NCI-H2029 (cell line): Measurements from ENCODE around the gene CCDC9.

Experiments
- DNase-seq: peaks from one replicate; lab custom pipeline; 2025; lab: John Stamatoyannopoulos, UW

Gene CCDC9

DNA sequence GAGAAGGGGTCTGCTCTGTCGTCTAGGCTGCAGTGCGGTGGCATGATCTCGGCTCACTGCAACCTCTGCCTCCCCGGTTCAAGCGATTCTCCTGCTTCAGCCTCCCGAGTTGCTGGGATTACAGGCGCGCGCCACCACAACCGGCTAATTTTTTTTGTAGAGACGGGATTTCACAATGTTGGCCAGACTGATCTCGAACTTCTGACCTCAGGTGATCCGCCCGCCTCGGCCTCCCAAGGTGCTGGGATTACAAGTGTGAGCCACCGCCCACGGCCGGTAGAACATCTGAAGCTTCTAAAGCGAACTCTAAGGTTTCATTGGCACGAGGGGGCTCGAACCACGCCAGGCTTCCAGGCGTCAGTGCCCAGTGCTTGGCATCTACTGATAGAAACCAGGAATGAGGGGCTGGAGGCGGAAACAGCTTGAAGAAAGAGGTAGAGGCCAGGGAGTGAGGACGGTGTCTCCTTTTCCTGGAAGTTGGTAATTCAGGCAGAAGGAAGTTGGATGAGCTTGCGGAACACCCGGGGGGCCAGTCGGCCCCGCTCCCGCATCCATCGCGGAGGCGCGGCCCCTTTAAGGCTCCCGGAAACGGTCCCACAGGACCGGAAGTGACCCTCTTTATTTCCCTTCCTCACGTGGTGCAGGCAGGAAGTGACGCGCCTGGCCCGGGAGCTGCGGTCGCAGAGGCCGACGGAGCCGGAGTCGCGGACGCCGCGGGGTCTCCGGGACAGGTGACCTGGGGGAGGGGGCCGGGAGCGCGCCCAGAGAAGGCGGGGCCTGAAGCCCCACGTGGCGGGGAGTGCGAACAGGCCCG, at the start of gene CCDC9:
Gene CCDC9, plus strand, starts transcription at position 647 of the 814 bp plus-strand sequence. CDS start 1,876 bp downstream, outside the sequence.
- DNase-seq, result peak; percentile 97

DNA sequence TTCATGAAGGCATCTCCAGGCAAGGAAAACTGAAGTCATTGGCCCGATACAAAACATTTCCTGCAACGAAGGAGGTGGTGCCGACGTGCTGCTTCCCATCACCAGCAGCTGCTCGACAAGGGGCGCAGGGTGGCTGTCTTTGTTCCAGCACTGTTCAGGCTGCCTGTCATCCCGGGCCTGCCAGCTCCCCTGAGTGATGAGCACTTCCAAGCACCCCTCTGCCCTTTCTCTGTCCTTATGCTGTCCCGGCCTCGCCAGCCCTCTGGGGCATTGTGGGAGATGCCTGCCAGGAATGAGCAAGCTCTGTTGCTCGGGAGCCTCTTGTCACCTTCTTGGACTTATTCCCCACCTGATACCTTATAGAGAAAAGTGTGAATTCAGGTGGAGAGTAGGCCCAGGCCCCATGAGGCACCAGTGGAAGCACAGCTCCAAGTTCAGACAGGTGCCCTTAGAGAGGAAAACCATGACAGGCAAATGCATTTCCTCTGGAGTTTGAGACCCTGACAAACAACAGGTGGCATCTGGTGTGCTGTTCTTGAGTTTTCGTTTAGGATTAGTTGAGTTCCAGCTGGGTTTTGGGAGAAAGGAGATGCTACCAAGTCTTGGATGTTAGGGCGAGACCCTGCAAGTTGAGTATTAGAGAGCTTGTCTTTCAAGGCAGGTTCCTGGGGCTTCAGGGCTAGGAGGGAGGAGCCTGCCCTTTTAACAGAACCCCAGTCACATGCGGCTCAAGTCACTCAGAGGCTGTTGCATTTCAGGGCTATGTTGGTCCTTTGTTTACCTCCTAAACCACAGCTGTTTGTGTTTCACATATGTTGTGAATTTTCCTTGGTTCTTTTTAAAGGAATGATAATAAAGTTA, 46.8 kb upstream of the CCDC9 start:
- no peak for DNase-seq

DNA sequence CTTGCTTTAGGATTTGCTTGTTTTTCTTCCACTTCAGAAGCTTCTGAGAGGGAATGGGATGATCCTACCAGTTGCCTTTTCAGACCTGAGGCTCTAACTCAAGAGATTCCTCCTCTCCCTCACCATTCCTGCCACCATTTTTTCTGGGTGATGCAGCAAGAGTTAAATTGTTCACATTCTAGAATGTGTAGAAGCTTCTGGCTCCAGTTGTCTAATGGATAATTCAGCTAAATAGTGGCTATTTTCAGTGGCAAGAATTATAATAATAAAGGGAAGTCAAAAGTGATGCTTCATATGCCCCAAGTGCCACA, 46.2 kb upstream of the CCDC9 start:
- no peak for DNase-seq

DNA sequence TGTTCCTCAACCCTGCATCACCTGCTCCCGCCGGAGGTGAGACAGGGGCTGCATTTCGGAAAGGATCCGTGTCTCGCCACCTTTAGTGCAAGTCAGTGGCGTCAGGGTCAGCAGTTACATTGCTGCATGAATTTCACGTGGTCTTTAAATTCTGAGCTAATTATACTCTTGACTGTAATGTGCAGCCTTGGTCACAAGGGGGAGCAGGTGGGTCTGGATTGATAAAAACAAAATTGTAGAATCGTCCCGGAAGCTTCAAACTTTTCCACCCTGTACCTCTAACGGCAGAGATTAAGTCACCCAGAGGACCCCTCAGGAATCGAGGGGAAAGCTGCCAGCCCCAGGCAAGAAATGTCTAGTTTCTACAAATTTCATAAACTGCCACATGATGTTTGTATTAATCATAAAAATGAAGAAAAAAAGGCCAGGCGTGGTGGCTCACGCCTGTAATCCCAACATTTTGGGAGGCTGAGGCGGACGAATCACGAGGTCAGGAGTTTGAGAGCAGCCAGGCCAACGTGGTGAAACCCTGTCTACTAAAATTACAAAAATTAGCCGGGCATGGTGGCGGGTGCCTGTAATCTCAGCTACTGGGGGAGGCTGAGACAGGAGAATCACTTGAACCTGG, 45.5 kb upstream of the CCDC9 start:
- peak; percentile 42 for DNase-seq

DNA sequence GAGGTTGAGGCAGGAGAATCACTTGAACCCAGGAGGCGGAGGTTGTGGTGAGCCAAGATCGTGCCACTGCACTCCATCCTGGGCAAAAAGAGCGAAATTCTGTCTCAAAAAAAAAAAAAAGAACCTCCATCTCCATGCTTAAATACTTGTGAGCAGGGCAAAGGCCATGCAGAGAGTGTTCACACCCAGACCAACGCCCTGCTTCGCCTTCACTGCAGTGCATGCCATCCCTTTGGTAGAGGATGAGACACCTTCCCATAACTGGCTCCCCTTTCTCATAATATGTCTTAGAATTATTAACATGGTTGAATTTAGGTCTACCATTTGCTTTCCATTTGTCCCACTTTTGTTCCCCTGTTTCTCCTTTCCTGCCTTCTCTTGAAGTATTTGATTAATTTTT, 40.7 kb upstream of the CCDC9 start:
- DNase-seq, result no peak

DNA sequence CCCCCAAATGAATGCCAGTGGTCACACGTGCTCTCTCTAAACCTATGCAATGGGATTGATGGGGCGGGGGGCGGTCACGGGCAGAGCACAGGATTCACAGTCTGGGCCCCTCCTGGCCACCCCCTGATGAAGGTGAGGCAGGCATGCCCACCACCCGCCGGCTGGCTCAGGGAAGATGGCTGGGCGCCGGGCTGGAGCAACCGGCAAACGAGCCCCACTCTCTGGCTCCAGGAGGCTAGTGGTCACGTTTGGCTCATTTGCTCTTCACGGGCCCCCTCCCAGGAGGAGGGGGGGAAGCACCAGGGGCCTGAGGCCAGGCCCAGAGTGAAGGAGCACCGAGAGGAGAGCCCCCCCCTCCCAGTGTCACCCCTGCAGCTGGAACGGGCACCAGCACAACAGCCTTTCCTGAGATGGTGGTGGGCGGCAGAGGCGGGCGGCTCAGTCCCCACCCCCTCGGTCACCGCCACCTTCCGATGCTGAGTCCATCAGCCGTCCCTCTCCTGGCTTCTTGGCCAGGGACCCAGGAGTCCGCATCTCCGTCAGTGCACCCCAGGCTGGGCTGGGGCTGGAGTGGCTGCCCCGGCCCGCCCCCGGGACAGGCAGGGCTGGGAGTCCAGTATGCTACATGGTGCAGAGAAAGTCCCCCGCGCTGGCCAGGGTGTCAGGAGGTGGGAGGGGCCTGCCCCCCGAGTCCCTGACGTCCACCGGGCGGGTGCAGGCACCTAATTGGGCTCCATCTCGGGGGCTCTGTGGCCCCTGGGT, 35.1 kb upstream of the CCDC9 start:
- no peak for DNase-seq

DNA sequence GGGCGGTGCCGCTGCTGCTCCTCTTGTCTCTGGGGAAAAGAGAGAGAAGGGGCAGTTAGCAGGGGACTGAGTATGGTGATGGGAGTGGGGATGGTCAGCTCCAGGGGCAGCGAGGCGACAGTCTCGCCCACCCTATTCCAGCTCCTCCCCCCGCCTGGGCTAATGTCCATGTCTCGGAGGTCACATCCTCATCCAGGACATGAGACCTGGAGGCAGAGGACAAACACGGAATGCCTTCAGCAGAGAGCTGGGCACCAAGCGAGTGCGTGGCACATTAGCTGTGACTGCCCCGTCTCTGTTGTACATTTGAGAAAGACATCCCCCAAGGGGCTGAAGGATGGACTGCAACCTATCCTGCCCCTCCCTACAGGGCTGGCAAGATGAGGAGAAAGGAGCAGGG, 34.4 kb upstream of the CCDC9 start:
- DNase-seq, result no peak

DNA sequence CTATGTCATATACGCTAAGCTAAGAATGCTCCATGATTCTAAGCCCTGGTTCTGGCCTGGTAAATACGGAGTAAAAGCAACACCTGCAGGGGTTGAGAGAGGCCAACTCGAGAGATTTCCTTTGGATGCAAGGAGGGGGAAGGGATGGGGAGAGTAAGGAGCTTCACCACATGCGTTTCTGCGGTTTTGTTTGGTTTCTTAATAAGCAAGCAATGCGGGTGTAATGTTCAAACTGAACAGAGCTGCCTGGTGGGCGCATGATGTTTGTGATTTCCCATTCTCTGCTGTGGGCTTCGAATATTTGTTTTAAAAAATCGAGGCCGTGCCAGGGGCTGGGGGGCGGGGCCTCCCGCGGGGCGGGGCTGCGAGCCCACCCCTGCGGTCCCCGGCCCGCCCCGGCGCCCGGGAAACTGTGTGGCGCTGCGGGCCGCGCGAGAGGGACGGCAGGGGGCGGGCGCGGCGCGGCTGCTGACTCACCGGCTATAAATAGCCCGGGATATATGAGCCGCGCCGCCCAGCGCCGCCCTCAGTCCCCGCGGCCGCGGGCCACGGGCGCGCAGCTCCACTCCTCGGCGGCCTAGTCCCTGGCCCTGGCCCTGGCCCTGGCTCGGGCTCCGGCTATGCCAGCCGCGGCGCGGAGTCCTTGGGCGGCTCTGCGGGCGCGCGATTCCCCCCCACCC, 30.4 kb upstream of the CCDC9 start:
- peak; percentile 88 for DNase-seq

DNA sequence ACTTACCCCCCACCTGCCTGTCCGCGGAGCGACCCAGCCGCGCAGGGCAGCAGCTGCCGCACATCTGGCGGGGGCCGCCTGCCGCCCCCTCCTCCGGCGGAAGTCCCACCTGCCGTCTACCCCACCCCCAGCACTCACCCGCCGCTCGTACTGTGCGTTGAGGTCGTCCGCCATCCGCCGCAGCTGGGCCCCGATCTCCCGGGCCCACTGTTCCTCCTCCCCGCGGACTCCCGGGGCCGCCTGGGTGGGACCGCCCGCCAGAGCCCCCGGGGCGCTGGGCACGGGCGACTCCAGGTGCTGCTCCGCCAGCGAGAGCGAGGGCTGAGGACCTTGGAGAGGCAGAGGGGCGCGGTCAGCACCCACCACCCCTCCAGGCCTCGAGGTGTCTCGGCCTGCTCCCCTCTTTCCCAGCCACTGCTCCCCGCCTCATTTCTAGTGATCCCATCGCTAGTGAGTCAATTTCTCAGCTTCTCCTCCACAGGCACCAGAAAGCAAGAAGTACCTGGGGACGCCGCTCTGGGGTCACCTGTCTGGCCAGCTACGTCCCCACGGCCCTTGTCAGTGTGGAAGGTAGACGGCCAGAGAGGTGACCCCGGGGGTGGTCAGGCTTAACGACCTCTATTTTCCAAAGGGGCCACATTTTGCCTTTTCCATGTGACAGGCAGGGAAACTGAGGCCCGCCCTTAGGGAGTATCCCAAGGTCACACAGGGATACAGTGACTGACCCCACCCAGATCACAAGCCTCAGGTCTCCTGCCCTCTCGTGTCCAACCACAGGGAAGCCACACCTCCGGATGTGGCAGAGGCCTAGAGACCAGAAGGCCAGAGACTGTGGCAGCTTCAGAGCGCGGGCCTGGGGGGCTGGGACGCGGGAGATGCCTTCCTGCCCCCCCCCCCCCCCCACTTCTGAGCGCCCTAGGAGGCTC, 29.6 kb upstream of the CCDC9 start:
- peak; percentile 65 for DNase-seq

DNA sequence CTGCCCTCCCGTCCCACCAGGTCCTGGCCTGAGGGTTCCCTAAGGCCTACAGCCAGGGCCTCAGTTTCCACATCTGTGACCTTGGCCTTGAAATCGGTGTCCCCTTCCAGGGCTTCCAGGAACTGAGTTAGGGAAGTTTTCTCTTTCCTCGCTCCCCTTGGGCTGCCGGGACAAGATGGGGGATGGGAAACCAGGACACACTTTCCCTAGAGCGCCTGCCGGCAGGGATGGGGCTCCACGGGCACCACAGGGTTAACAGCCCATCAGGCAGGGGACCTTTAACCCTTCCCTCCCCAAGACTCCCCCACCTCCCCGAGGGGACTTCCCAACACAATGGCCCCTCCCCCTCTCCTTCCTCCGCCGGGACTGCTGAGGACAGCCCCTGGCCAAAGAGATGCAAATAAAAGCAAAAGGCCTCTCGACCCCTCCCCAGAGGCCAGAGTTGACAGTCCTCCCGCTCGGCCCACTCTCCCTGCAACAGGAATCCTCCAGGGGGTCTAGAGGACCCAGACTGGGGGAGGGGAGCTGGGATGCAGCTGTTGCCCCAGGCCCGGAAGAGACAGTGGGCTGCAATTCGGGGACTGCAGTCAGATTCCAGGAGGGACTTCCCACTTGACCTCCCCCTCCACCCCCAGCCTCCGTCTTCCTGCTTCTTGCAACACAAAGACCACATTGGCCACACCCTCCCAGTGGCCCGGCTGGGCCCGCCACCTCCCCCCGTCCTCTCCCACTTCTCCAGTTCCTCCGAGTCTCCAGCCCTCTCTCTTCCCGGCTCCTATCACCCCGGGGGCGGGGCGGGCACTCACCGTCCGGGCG, 28.8 kb upstream of the CCDC9 start:
- DNase-seq, result peak; percentile 59

DNA sequence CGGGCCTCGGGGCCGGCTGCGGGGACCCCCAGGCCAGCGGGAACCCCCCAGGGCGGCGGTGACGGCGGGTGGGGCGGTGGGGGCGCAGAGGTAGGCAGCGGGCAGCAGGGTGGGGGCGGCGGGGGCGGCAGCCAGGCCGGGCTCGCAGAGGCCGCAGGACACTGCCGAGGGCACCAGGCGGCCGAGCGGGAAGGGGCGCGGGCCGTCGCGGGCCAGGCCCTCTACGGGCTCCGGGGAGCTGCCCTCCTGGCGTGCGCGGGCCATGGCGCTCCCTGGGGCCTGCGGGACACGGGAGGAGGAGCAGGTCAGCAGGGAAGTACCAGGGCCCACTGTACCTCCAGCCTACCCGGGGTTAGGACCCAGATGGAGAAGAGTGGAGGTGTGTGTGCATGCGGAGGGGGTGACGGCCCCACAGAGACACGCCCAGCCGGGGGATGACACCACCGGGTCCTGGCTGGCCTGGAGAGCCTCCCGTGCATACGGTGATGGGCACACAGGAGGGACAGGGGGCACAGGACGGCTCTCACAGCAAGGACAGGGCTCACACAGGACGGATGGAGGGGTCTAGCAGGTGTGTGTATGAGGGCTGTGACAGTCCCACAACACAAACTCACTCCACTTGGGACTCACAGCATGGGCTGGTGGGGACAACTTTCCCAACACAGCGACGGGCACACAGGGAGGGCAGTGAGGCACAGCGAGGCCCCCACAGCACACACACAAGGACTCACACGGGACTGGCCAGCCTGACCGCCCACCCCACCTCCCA, 28.0 kb upstream of the CCDC9 start:
- DNase-seq, result no peak

DNA sequence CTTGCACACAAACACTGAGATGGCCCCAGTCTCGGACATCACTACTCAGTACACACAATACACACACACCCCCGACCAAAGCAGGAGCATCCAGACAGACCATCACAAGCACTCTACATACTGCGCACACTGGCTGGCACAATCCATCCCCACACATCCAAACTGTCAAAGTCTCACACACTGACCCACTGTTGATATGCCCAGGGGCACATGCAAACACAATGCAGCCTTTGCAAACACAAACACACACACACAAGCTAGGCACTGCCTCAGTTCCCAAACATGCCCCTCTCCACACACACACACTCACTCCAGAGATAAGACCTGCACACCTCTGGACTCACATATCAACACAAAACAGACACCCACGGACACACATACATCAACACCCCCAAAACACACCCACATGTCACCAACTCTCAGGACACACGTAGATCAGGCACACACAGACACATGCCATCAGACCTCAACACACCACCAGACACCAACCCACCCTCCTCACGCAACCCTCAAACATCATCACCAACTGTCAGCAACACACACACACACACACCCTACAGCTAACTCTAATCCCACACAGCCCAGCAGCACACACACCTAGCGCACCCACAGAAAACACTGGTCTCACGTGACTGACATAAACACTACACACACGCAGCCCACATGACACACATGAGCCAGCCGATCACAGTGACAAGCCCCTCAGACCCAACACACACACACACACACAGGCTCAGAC, 27.2 kb upstream of the CCDC9 start:
- DNase-seq, result no peak

DNA sequence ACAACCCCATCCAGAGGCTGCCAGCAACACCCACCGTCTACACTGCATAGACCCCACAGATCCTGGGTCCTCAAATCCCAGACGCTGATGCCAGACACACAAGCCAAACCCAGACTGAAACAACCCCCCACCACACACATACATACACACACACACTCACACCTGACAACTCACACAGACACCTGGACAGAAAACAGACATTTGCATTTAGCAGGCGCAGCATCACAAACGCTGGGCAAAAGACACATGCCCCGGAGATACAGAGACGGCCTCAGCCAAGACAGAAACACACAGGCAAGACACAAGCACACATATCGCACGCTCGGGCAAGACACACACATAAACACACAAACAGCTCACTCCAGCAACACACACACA, 26.7 kb upstream of the CCDC9 start:
- no peak for DNase-seq

DNA sequence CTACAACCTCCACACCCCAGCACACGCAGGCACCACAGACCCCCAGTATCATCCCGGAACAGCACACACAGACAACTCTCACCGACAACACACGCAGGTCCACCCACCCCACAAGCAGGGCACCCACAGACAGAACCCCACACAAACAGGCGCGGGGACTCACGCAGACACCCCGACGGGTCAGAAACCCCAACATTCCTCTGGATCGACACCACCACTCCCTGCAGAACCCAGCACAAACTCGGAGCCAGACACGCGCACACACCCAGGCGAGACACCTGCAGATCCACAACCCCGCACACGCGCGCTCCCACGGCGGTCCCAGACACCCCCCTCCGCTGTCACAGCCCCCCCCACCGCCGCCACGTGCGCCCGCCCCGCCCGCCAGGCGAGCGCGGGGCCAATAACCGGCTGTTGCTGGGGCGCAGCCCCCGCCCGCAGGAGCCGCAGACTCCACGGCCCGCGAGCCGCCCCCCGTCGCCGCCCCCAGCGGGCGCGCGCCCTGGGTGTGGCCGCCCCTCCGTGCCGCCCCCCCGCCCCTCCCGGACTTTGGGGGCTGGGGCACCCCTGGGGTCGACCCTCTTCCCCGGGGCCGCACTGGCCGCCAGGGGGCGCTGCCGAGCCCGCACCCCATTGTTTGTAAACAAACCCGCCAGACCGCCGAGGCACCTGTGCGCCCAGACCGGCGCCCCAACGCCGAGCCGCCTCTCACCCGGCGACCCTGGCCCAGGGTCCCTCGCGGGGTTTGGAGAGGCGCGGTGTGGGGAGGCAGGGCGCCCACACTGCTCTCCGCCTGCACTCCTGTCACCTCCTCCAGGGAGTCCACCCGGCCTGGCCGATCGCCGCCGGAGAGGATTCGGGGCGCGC, 26.0 kb upstream of the CCDC9 start:
- no peak for DNase-seq

DNA sequence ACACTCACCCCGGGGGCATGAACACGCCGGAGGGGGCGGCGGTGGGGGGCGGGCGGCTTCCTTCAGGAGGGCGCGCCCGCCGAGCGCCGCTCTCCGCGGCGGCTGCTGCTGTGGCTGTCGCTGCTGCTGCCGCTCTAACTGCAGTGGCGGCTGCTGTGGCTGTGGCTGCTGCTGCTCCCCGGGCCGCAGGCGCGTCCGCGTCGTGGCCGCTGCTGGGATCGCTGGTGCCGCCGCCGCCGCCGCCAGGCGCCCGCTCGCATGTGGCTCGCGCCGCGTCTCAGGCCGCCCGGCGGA, 25.5 kb upstream of the CCDC9 start, which contains the start of gene BBC3:
Gene BBC3, minus strand, starts transcription at position 279 of the 294 bp plus-strand sequence. CDS start 2,768 bp downstream, outside the sequence.
- DNase-seq, result no peak

DNA sequence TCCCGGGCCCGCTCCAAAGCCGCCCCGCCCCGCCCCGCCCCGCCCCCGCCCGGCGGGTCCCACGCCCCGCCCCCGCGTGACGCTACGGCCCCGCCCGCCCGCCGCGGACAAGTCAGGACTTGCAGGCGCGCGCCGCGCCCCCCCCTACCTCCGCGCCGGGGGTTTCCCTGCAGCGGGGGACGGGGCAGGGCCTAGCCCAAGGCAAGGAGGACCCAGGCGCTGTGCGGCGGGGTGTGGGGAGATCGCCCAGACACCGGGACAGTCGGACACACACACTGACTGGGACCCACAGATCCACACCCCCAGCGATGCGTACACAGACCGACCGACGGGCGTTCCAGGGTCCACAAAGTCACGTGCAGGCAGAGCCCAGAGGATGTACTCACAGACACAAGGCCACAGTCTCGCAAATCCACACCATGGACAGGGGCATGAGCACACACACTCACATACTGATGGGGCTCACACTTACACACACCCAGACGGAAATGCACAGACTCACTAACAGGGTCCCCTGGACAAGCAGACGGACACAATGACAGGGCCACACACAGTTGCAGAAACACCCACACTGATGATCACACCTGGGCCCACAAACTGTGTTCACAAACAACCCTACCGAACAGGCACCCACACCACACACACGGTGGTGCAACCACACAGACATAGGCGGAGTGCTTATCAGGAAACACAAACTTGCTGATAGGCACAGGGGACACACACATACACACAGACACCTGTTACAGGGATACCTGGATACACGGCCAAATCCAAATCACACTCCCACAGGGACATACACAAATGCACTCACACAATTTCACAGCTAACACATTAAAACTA, 24.9 kb upstream of the CCDC9 start:
- peak; percentile 20 for DNase-seq
